SK-N-SH (cell line): ENCODE measurements around the gene MYOCOS. TPM values are rescaled to one million over a fixed set of nuclear protein-coding genes. Genes with fewer than 3 reads are reported as not detected.

ENCODE experiments used
- CTCF ChIA-PET: fragments of 300-600, 350-600 bp; formaldehyde crosslinking; extraction: SDS; loops from one replicate; lab custom pipeline; 2021; lab: Yijun Ruan, JAX
- POLR2A ChIA-PET: fragments of 350-600 bp; sonication (Branson Sonifier 250); formaldehyde crosslinking; extraction: SDS; loops from one replicate; lab custom pipeline; 2020; ENCODE audit warnings: antibody characterized with exemption, inconsistent platforms; lab: Yijun Ruan, JAX
- DNase-seq: peaks from one replicate; pipeline ENCODE4 v3.0.0; 2012
- H2AFZ ChIP-seq: fragments of 200-600 bp; sonication (generic); 2 replicates; pipeline ENCODE4 v1.8.1; 2016; ENCODE audit warnings: antibody characterized with exemption, mild to moderate bottlenecking, low read depth
- H3F3A ChIP-seq: fragments of 200-600 bp; sonication (generic); replicated peaks from 2 replicates; pipeline ENCODE3; 2016; ENCODE audit warnings: antibody characterized with exemption, mild to moderate bottlenecking; ENCODE audit not compliant: insufficient read depth
- H3K27ac ChIP-seq, 2 experiments: fragments of 200-500 bp in 1 of 2; fragments of 200-600 bp in 1 of 2; sonication (Bioruptor generic) in 1 of 2; sonication (generic), shearing (Covaris generic) in 1 of 2; 2 replicates each; pipeline versions ENCODE4 v1.5.1 to v1.6.1; 2014 to 2016; ENCODE audit warnings: low read depth in 2 of 2, inconsistent platforms in 1 of 2, low read length in 1 of 2, mild to moderate bottlenecking in 1 of 2, mixed read lengths in 1 of 2
- H3K27me3 ChIP-seq: fragments of 200-600 bp; sonication (generic), shearing (Covaris generic); 2 replicates; pipeline ENCODE4 v1.6.1; 2016; ENCODE audit warnings: mixed run types; ENCODE audit not compliant: insufficient read depth
- H3K36me3 ChIP-seq, 2 experiments: fragments of 200-500 bp in 1 of 2; fragments of 200-600 bp in 1 of 2; sonication (Bioruptor generic) in 1 of 2; sonication (generic) in 1 of 2; replicated peaks in 1 of 2; 2 replicates each; pipeline versions ENCODE3 to v1.5.1; 2014 to 2016; ENCODE audit warnings: low read length in 1 of 2, mild to moderate bottlenecking in 1 of 2; ENCODE audit not compliant: insufficient read depth in 2 of 2, control insufficient read depth in 1 of 2
- H3K4me1 ChIP-seq, 2 experiments: fragments of 200-500 bp in 1 of 2; fragments of 200-600 bp in 1 of 2; sonication (Bioruptor generic) in 1 of 2; sonication (generic), shearing (Covaris generic) in 1 of 2; 2 replicates each; pipeline versions ENCODE4 v1.5.1 to v1.6.1; 2014 to 2016; ENCODE audit warnings: low read depth in 1 of 2, low read length in 1 of 2, mixed run types in 1 of 2; ENCODE audit not compliant: insufficient read depth in 2 of 2, control insufficient read depth in 1 of 2
- H3K4me2 ChIP-seq: fragments of 200-600 bp; sonication (generic), shearing (Covaris generic); 2 replicates; pipeline ENCODE4 v1.6.1; 2017; ENCODE audit warnings: mixed run types
- H3K4me3 ChIP-seq, 2 experiments: fragments of 200-500 bp in 1 of 2; fragments of 200-600 bp in 1 of 2; sonication (Bioruptor generic) in 1 of 2; sonication (generic), shearing (Covaris generic) in 1 of 2; 2 replicates each; pipeline versions ENCODE4 v1.5.1 to v1.8.1; 2014 to 2016; ENCODE audit warnings: low read depth in 2 of 2, inconsistent platforms in 1 of 2, low read length in 1 of 2, mild to moderate bottlenecking in 1 of 2, mixed read lengths in 1 of 2, moderate library complexity in 1 of 2
- H3K79me2 ChIP-seq: fragments of 200-600 bp; sonication (generic); 2 replicates; pipeline ENCODE4 v1.8.1; 2017; ENCODE audit warnings: mild to moderate bottlenecking; ENCODE audit not compliant: insufficient read depth
- H3K9ac ChIP-seq: fragments of 200-600 bp; sonication (generic); 2 replicates; pipeline ENCODE4 v1.6.1; 2017; ENCODE audit warnings: mixed run types
- H3K9me2 ChIP-seq: fragments of 200-600 bp; sonication (generic); 2 replicates; pipeline ENCODE4 v1.6.1; 2017; ENCODE audit warnings: mixed run types
- H3K9me3 ChIP-seq: fragments of 200-600 bp; sonication (generic); 2 replicates; pipeline ENCODE4 v1.6.1; 2017; ENCODE audit warnings: mixed run types, mild to moderate bottlenecking, moderate library complexity
- H4K20me1 ChIP-seq: fragments of 200-600 bp; sonication (generic); 2 replicates; pipeline ENCODE4 v1.6.1; 2017; ENCODE audit warnings: mild to moderate bottlenecking, mixed run types; ENCODE audit not compliant: insufficient read depth
- ELF1 ChIP-seq: IDR thresholded peaks from 2 replicates; pipeline ENCODE4 v1.4.0; 2012
- FOSL2 ChIP-seq: IDR thresholded peaks from 2 replicates; pipeline ENCODE4 v1.4.0; 2012; ENCODE audit warnings: low read depth, mild to moderate bottlenecking, moderate library complexity, borderline replicate concordance
- FOXJ3 ChIP-seq: sonication (generic); formaldehyde crosslinking; IDR thresholded peaks from 2 replicates; pipeline ENCODE4 v1.5.1; 2020; ENCODE audit warnings: mild to moderate bottlenecking, missing genetic modification reagents
- FOXM1 ChIP-seq: IDR thresholded peaks from 2 replicates; pipeline ENCODE4 v1.4.0; 2012; ENCODE audit warnings: low read depth, mild to moderate bottlenecking
- GABPA ChIP-seq: IDR thresholded peaks from 2 replicates; pipeline ENCODE4 v1.4.0; 2012; ENCODE audit warnings: low read depth, mild to moderate bottlenecking
- GATA2 ChIP-seq: sonication (generic); formaldehyde crosslinking; IDR thresholded peaks from 2 replicates; pipeline ENCODE4 v1.5.0; 2020; ENCODE audit warnings: mild to moderate bottlenecking, missing genetic modification reagents
- MEF2A ChIP-seq: IDR thresholded peaks from 2 replicates; pipeline ENCODE4 v1.4.0; 2012; ENCODE audit warnings: low read depth, borderline replicate concordance
- RCOR1 ChIP-seq: fragments of 150-350 bp; IDR thresholded peaks from 2 replicates; pipeline ENCODE4 v1.6.1; 2017; ENCODE audit warnings: antibody characterized with exemption, low read length
- TEAD4 ChIP-seq: IDR thresholded peaks from 2 replicates; pipeline ENCODE4 v1.4.0; 2012; ENCODE audit warnings: mild to moderate bottlenecking, borderline replicate concordance; ENCODE audit not compliant: insufficient read depth
- YY1 ChIP-seq: IDR thresholded peaks from 2 replicates; pipeline ENCODE4 v1.4.0; 2012; ENCODE audit warnings: low read depth, mild to moderate bottlenecking
- WGBS: methylation state at CpG from one replicate; pipeline ENCODE4 v1.1.6; 2017; ENCODE audit warnings: low lambda C conversion rate; 5-methylcytosine and 5-hydroxymethylcytosine counted together
- polyA plus RNA-seq, 3 experiments: library from polyadenylated mRNA; depleted of rRNA; stranded (reverse); fragments of >200 nt; gene quantifications; 2 replicates each; pipeline ENCODE4 v1.2.3, GENCODE V29; 2012
- TF ChIP-seq, protein P1 (sequence below): IDR thresholded peaks from 2 replicates; pipeline ENCODE4 v1.4.0; 2012; ENCODE audit warnings: low read depth, borderline replicate concordance
- TF ChIP-seq, protein P2 (sequence below): IDR thresholded peaks from 2 replicates; pipeline ENCODE4 v1.4.0; 2012; ENCODE audit warnings: low read depth, borderline replicate concordance
- TF ChIP-seq, protein P3 (sequence below): IDR thresholded peaks from 2 replicates; pipeline ENCODE4; 2012

The MYOCOS gene
- polyA plus RNA-seq, 1 of the 3 experiments (the other 2 are of a cell fraction): not detected

DNA sequence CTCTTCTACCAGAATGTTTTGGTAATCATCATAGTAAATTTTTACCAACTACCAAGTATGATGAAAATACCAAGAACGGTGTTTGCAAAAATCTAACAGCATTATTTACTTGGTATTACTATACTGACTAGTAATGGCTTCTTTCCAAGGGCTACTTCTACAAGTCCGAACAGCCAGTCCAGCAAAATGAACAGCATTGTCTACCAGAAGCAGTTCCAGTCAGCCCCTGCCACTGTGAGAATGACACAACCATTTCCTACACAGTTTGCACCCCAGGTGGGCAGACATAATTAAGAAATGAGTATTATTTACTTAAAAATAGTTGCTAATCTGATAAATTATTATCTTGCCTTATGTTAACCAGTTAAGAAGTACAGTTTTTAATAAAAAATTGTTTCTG is 33.8 kb upstream of the MYOCOS start:
- Histone ChIP-seq H3K36me3 (peaks cover 82 to 89% of the 10 kb centered on the region in 2 experiments), H3K4me2 (no peak overlapping the region), H3K27ac (no peak overlapping the region), H3K9me2 (no peaks in the 10 kb centered on the region), H3K9me3 (no peaks in the 10 kb centered on the region), H3K4me3 (no peak overlapping the region), H4K20me1 (no peaks in the 10 kb centered on the region), H2AFZ (no peak overlapping the region), H3F3A (peaks cover 5% of the 10 kb centered on the region), H3K9ac (no peak overlapping the region), H3K4me1 (peaks cover 0 to 10% of the 10 kb centered on the region in 2 experiments; a peak in 3 of 4 replicates), H3K79me2 (peaks cover 10% of the 10 kb centered on the region; the same call in 1 of the 2 replicates), H3K27me3 (no peaks in the 10 kb centered on the region)
- no peak for DNase-seq
- WGBS: 93% methylated on average over 2 of the region's 2 CpGs
- ChIA-PET POLR2A (no interaction called here), CTCF (no interaction called here)
- no peak for TF ChIP-seq TEAD4
- TF ChIP-seq, protein P1, sequence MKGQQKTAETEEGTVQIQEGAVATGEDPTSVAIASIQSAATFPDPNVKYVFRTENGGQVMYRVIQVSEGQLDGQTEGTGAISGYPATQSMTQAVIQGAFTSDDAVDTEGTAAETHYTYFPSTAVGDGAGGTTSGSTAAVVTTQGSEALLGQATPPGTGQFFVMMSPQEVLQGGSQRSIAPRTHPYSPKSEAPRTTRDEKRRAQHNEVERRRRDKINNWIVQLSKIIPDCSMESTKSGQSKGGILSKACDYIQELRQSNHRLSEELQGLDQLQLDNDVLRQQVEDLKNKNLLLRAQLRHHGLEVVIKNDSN: no peak
- TF ChIP-seq MEF2A: no peak
- TF ChIP-seq, protein P2, sequence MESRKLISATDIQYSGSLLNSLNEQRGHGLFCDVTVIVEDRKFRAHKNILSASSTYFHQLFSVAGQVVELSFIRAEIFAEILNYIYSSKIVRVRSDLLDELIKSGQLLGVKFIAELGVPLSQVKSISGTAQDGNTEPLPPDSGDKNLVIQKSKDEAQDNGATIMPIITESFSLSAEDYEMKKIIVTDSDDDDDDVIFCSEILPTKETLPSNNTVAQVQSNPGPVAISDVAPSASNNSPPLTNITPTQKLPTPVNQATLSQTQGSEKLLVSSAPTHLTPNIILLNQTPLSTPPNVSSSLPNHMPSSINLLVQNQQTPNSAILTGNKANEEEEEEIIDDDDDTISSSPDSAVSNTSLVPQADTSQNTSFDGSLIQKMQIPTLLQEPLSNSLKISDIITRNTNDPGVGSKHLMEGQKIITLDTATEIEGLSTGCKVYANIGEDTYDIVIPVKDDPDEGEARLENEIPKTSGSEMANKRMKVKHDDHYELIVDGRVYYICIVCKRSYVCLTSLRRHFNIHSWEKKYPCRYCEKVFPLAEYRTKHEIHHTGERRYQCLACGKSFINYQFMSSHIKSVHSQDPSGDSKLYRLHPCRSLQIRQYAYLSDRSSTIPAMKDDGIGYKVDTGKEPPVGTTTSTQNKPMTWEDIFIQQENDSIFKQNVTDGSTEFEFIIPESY: no peak
- TF ChIP-seq RCOR1: no peak
- no peak for TF ChIP-seq YY1
- TF ChIP-seq GABPA: no peak
- TF ChIP-seq FOXM1: no peak
- TF ChIP-seq, protein P3, sequence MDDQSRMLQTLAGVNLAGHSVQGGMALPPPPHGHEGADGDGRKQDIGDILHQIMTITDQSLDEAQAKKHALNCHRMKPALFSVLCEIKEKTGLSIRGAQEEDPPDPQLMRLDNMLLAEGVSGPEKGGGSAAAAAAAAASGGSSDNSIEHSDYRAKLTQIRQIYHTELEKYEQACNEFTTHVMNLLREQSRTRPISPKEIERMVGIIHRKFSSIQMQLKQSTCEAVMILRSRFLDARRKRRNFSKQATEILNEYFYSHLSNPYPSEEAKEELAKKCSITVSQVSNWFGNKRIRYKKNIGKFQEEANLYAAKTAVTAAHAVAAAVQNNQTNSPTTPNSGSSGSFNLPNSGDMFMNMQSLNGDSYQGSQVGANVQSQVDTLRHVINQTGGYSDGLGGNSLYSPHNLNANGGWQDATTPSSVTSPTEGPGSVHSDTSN: no peak
- TF ChIP-seq FOXJ3 (CRISPR knock-in tag): no peak
- TF ChIP-seq ELF1: no peak
- no peak for TF ChIP-seq GATA2 (CRISPR knock-in tag)

DNA sequence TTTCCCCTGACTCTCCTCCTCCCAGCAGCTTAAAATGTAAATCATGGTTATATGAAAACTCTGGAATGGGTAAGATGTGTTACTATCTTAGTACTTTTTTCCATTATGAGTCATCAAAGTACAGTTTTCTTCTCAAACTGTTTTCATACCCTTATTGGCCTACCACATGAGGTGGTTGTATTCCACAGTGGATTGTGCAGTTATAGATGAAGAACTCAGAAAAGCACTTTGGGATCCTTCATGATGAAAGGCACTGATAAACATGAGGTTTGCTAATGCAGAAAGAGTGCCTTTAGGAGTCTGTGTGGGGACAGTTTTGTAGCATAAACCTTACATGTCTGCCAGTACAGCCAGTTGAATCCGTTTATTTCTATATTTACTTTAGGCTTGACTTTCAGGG is 32.0 kb upstream of the MYOCOS start:
- Histone ChIP-seq H3K36me3 (peaks cover 71 to 75% of the 10 kb centered on the region in 2 experiments), H3K9me3 (no peaks in the 10 kb centered on the region), H4K20me1 (no peaks in the 10 kb centered on the region), H3K27me3 (no peaks in the 10 kb centered on the region), H3F3A (peaks cover 7% of the 10 kb centered on the region), H2AFZ (no peak overlapping the region), H3K4me2 (no peak overlapping the region), H3K4me3 (no peak overlapping the region), H3K9me2 (no peaks in the 10 kb centered on the region), H3K79me2 (peaks cover 7% of the 10 kb centered on the region; the same call in 1 of the 2 replicates), H3K4me1 (peaks cover 0 to 10% of the 10 kb centered on the region in 2 experiments; a peak in 3 of 4 replicates), H3K9ac (no peak overlapping the region), H3K27ac (peak overlapping the region in 1 of 2 experiments; percentile 57; a peak in 2 of 4 replicates)
- POLR2A ChIA-PET: no interaction called here
- CTCF ChIA-PET: no interaction called here
- TF ChIP-seq TEAD4: no peak
- peak; percentile 17; the same call in 1 of the 2 replicates for TF ChIP-seq FOSL2
- no peak for DNase-seq
- 78% methylated on average over 1 of the region's 1 CpG for WGBS
